ENCODE data around the gene SLC36A1.
"Not testable (repeated sequence)": the region's sequence is repeated elsewhere in the genome, so short reads cannot be mapped to it uniquely, and the experiment has no call there.

SLC36A1 gene

GRCh38 chr5:151487544-151487943 lies 40.1 kb downstream of the SLC36A1 start:
- DNase-seq = no peak

DNA sequence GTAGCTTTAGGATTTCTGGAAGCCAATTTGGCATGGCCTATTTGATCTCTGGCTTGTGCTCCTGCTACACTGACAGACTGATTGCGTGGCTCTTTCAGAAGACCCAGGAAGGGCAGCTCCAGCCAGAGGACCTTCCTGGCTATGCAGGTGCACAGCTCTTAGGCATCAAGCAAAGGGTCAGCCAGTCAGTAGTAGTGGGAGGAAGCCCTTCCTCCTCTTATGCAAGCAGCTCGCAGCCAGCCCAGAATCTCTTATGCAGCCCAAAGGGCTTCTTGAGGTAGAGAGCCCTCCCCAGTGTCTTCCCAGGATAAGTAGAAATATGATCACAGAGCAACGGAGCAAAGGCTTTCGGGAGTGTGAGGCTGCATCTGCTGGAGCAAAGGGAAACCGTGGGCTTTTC lies 43.2 kb downstream of the SLC36A1 start:
- no peak for DNase-seq

DNA sequence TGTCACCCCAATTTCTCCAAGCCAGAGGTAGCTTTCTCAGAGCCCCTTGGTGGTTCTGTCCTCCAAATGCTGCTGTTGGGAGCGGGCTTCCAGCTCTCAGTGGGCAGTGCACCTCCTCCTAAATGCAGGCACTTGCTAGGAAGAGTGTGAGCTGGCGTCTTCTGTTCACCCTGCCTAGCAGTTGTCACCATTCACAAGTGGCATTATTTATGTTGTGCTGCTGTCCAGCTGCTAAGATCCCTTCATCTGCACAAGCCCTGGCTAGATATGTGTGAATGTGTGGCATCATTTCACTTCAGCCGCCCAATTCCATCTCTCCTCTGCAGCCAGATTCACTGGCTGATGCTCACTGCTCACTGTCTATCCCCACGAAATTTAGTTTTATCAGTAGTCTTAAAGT lies 43.7 kb downstream of the SLC36A1 start:
- no peak for DNase-seq

- no peak for DNase-seq
Observed at GRCh38 chr5:151492729-151493128, 45.3 kb downstream of the SLC36A1 start.

DNA sequence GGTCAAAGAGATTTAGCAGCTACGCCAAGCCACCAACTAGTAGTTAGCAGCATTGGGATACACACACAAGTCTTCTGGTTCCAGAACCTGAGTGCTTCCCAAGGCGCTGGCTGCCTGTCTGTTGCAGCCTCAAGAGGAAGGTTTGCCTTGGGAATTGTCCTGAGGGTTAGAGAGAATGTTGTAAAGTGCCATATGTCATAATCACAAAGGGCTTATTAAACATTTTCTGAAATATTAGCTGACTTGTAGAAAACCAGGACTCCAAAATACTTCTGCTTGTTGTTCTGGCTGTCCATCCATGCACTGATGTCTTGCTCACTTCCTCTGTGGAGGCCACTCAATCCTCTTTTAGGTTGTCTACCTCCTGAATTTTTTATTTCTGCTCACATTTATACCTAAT lies 46.3 kb downstream of the SLC36A1 start:
- no peak for DNase-seq

- DNase-seq = no peak
Observed at GRCh38 chr5:151495320-151495719, 47.9 kb downstream of the SLC36A1 start.

GRCh38 chr5:151496041-151496484 lies 48.7 kb downstream of the SLC36A1 start:
- no peak for DNase-seq

DNA sequence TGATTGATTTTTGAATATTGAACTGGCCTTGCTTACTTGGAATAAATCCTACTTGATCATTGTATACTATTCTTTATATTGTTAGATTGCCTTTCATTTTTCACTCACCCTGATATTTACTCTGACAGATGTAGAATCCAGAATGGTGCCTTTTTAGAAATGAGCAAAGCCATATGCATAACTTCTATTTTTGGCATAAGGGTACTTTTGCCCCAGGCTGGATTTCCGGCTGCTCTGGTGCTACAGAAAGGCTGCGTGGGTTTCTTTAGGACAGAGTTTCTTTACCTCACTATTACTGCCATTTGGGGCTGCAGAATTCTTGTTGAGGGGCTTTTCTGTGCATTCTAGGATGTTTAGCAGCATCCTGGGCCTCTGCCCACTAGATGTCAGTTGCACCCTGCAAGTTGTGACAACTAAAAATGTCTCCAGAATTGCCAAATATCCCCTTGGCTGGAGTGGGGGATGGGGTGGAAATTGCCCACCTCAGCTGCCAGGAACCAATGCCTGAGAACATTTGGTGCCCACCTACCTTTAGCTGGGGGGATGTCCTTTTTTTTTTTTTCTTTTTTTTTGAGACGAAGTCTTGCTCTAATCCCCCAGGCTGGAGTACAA lies 50.1 kb downstream of the SLC36A1 start:
- no peak for DNase-seq

GRCh38 chr5:151498395-151499155 lies 51.2 kb downstream of the SLC36A1 start:
- DNase-seq = no peak

- no peak for DNase-seq
Observed at GRCh38 chr5:151499501-151500035, 52.2 kb downstream of the SLC36A1 start.

GRCh38 chr5:151504006-151504405 lies 56.6 kb downstream of the SLC36A1 start:
- no peak for DNase-seq

DNA sequence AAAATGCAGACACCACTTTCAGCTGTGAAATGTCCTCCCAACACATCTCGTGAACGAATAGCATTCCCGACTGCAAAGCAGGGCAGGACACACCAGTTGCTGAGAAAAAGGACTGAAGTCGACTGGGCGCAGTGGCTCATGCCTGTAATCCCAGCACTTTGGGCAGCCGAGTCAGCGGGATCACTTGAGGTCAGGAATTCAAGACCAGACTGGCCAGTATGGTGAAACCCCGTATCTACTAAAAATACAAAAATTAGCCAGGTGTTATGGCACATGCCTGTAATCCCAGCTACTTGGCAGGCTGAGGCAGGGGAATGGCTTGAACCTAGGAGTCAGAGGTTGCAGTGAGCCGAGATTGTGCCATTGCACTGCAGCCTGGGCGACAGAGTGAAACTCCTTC lies 60.9 kb downstream of the SLC36A1 start:
- DNase-seq = not testable (repeated sequence)

- no peak for DNase-seq
Observed at GRCh38 chr5:151509231-151509630, 61.8 kb downstream of the SLC36A1 start.

DNA sequence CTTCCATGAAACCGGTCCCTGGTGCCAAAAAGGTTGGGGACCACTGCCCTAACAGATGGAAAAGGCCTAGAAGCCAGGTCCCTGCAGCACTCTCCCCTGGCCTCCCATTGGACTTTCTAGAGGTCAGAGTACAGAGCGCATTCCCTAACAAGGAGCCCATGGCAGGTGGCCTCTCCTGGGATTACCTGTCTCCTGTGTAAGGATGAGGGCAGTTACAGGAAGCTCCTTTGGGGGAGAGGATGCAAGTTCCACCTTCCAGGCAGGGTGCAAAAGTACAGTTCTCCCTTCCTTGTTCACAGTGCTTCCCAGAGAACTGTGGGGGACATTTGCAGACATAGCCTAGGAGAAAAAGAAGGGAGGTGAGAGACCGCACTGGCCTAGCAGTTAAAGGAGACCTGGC lies 62.4 kb downstream of the SLC36A1 start:
- DNase-seq = no peak

GRCh38 chr5:151517122-151517920 lies 69.9 kb downstream of the SLC36A1 start:
- no peak for DNase-seq

DNA sequence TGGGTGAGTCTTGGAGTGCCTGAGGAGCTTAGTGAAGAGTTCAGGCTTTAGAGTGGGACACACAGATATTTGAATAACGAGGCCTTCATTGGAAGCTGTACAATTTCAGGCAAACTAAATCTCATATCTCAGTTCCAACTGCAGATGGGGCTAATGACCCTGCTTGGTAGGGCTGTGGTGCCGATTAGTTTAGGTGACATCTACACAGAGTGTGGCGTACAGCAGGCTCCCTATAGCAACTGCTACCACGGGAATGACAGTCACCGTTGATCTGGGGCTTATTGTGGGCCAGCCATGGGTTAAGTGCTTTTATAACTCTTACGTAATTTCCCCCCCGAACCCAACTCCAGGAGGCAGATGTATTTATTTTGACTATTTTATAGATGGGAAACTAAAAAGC lies 72.9 kb downstream of the SLC36A1 start:
- DNase-seq = no peak

- no peak for DNase-seq
Observed at GRCh38 chr5:151522226-151522625, 74.8 kb downstream of the SLC36A1 start.

GRCh38 chr5:151523335-151523734 lies 75.9 kb downstream of the SLC36A1 start:
- DNase-seq = no peak

DNA sequence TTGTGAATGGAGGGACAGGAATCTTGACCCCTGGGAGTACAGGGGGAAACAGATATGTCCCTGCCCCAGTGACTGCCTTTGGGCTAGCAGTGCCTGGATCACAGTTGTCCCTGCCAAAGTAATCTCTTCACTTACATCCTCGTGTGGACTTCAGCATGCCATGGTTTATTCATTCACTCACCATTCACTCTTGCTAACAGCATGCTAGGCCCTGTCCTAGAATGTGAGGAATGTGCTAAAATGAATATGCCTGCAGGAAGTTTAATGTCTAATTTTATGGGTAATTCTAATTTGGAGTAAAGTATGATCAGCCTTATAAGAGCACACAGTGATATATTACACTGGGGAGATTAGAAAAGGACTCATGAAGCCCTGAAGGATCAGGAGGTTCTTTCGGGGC lies 80.8 kb downstream of the SLC36A1 start:
- DNase-seq = no peak

- no peak for DNase-seq
Observed at GRCh38 chr5:151528996-151529395, 81.6 kb downstream of the SLC36A1 start.

- no peak for DNase-seq
Observed at GRCh38 chr5:151531581-151531980, 84.2 kb downstream of the SLC36A1 start.

DNA sequence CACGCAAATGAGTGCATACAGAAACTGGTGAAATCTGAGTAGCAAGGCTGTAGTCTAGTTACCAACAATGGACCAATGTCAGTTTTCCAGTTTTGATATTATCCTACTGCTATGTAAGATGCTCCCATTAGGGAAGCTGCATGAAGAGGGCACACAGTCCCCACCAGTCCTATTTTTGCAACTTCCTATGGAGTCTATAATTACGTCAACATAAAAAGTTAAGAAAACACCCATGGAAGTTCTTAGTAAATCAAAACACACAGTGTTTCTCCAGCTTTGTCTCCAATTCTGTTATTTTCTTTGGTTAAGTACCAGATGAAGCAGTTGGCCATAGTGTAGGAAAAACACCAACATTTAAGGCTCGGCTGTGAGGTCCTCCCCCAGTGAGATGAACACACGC lies 85.0 kb downstream of the SLC36A1 start:
- DNase-seq = no peak

DNA sequence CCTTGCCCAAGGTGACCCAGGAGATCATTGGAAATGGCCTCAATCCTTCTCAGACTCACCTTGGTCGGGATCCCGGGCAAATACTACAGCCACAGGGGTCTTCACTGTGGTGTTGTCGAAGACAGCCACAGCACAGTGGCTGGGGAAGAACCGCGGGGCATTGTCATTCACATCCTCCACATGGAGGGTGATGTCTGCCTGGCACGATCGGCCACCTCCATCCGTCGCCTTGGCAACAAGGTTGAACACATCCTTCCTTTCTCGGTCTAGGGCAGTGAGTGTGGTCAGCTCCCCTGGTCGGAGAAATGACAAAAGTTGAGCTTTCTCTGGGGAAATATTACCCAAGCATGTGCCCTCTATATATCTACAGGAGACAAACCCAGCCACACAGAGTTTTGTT lies 86.9 kb downstream of the SLC36A1 start:
- DNase-seq = no peak

- no peak for DNase-seq
Observed at GRCh38 chr5:151537044-151537443, 89.6 kb downstream of the SLC36A1 start.

All from activated T-cell treated with anti-CD3 and anti-CD28 coated beads, Interleukin-2, amount 50 U/mL, for 1 hour (primary cell).